ENCODE data around the gene PRSS8.

GRCh38 chr16:31149332-31149731 is 13.8 kb upstream of the PRSS8 start:
- TF ChIP-seq CTCF (IDR thresholded peaks at IDR 0.05; ENCODE audit: poor library complexity, severe bottlenecking) (no peak), POLR2AphosphoS5 (IDR thresholded peaks at IDR 0.05) (no peak), EZH2 (IDR thresholded peaks at IDR 0.05; ENCODE audit: borderline replicate concordance, insufficient read depth, low read length, poor library complexity, severe bottlenecking) (no peak), RAD21 (conservative IDR thresholded peaks at IDR 0.05) (no peak), TAF1 (IDR thresholded peaks at IDR 0.05; ENCODE audit: low read depth) (no peak), MXI1 (conservative IDR thresholded peaks at IDR 0.05; ENCODE audit: poor library complexity, severe bottlenecking) (no peak), EP300 (conservative IDR thresholded peaks at IDR 0.05; ENCODE audit: poor library complexity, severe bottlenecking) (no peak)
- TF ChIP-seq, protein P1, sequence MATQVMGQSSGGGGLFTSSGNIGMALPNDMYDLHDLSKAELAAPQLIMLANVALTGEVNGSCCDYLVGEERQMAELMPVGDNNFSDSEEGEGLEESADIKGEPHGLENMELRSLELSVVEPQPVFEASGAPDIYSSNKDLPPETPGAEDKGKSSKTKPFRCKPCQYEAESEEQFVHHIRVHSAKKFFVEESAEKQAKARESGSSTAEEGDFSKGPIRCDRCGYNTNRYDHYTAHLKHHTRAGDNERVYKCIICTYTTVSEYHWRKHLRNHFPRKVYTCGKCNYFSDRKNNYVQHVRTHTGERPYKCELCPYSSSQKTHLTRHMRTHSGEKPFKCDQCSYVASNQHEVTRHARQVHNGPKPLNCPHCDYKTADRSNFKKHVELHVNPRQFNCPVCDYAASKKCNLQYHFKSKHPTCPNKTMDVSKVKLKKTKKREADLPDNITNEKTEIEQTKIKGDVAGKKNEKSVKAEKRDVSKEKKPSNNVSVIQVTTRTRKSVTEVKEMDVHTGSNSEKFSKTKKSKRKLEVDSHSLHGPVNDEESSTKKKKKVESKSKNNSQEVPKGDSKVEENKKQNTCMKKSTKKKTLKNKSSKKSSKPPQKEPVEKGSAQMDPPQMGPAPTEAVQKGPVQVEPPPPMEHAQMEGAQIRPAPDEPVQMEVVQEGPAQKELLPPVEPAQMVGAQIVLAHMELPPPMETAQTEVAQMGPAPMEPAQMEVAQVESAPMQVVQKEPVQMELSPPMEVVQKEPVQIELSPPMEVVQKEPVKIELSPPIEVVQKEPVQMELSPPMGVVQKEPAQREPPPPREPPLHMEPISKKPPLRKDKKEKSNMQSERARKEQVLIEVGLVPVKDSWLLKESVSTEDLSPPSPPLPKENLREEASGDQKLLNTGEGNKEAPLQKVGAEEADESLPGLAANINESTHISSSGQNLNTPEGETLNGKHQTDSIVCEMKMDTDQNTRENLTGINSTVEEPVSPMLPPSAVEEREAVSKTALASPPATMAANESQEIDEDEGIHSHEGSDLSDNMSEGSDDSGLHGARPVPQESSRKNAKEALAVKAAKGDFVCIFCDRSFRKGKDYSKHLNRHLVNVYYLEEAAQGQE (IDR thresholded peaks at IDR 0.05; ENCODE audit: borderline replicate concordance): no peak

Data from neural cell (in vitro differentiated cells).